ENCODE results near the gene GPR65.
"Not testable (repeated sequence)": the region's sequence is repeated elsewhere in the genome, so short reads cannot be mapped to it uniquely, and the experiment has no call there.

The GPR65 gene

GRCh38 chr14:88017535-88017934, 12.6 kb downstream of the GPR65 start:
- CTCF ChIA-PET, result interaction anchor here (0.6 to 2.5 kb wide), 5 partner anchors 13 to 217 kb away, joined by 3 to 8 read pairs (median 5); no protein-coding TSS in a partner anchor
- H3K27ac ChIP-seq (ENCODE audit: extremely low read depth, low read depth, low read length), result no peak overlapping the region
- no peaks in the 10 kb centered on the region for H3K36me3 ChIP-seq (ENCODE audit: control insufficient read depth in 2 of 2, insufficient read depth in 1 of 2, low read length in 2 of 2)
- no peak overlapping the region for H3K4me3 ChIP-seq (ENCODE audit: low read depth, low read length)
- H3K9me3 ChIP-seq (ENCODE audit: control insufficient read depth, insufficient read depth, low read depth, low read length), result no peaks in the 10 kb centered on the region
- POLR2A ChIA-PET, result no interaction called here
- no peaks in the 10 kb centered on the region for H3K4me1 ChIP-seq (ENCODE audit: control insufficient read depth, insufficient read depth, low read length)
- no peak for TF ChIP-seq CTCF (tag by site-specific recombination; IDR thresholded peaks at IDR 0.05)
- TF ChIP-seq ZBTB10 (tag by site-specific recombination; IDR thresholded peaks at IDR 0.05), result no peak
- TF ChIP-seq ZBTB26 (tag by site-specific recombination; optimal IDR thresholded peaks at IDR 0.05), result no peak
- no peak for TF ChIP-seq ZNF704 (tag by site-specific recombination; IDR thresholded peaks at IDR 0.05)
- no peak for TF ChIP-seq ZNF302 (tag by site-specific recombination; IDR thresholded peaks at IDR 0.05; ENCODE audit: low read depth)
- no peak for TF ChIP-seq ZNF280D (tag by site-specific recombination; IDR thresholded peaks at IDR 0.05)

DNA sequence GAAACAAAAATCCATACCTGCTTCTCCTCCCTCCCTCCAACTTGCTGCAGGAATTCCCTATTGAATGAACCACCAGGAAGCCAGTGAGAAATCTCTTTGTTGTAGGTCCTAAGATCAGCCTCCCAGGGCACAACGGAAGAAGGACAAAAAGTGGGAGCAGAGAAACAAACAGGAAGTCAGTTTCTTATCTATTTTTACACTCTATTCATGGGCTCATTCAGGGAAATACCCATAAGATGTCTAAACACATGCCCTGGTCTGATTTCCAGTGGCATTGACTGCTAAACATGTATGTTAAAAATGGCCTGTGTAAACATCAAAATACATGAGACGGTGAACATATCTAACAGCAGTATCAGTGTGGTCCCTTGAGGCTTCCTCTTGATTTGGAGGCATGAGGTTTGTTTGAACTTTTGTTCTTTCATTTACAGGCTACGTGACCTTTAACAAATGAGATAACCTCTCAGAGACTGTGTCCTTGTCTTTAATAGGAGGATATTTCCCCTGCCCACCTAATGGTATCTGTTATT, 18.8 kb downstream of the GPR65 start:
- no peaks in the 10 kb centered on the region for H3K4me1 ChIP-seq (ENCODE audit: control insufficient read depth, insufficient read depth, low read length)
- H3K9me3 ChIP-seq (ENCODE audit: control insufficient read depth, insufficient read depth, low read depth, low read length), result no peaks in the 10 kb centered on the region
- ChIA-PET POLR2A (no interaction called here), CTCF (no interaction called here)
- no peak overlapping the region for H3K4me3 ChIP-seq (ENCODE audit: low read depth, low read length)
- H3K36me3 ChIP-seq (ENCODE audit: control insufficient read depth in 2 of 2, insufficient read depth in 1 of 2, low read length in 2 of 2), result no peaks in the 10 kb centered on the region
- TF ChIP-seq HOXA7 (CRISPR knock-in tag; IDR thresholded peaks at IDR 0.05; ENCODE audit: borderline replicate concordance), result no peak
- no peak for TF ChIP-seq KLF7 (tag by site-specific recombination; IDR thresholded peaks at IDR 0.05; ENCODE audit: borderline replicate concordance)
- no peak for TF ChIP-seq ZFP37 (tag by site-specific recombination; IDR thresholded peaks at IDR 0.05)
- no peak for TF ChIP-seq ZNF133 (tag by site-specific recombination; IDR thresholded peaks at IDR 0.05)
- TF ChIP-seq ZNF791 (tag by site-specific recombination; IDR thresholded peaks at IDR 0.05), result no peak
- no peak overlapping the region for H3K27ac ChIP-seq (ENCODE audit: extremely low read depth, low read depth, low read length)

GRCh38 chr14:88024252-88025086, 19.5 kb downstream of the GPR65 start:
- H3K9me3 ChIP-seq (ENCODE audit: control insufficient read depth, insufficient read depth, low read depth, low read length); H3K36me3 ChIP-seq (ENCODE audit: control insufficient read depth in 2 of 2, insufficient read depth in 1 of 2, low read length in 2 of 2); H3K4me1 ChIP-seq (ENCODE audit: control insufficient read depth, insufficient read depth, low read length); H3K27ac ChIP-seq (ENCODE audit: extremely low read depth, low read depth, low read length); CTCF ChIA-PET; H3K4me3 ChIP-seq (ENCODE audit: low read depth, low read length); POLR2A ChIA-PET: not testable (repeated sequence)
